H1 (cell line): Measurements from ENCODE around the gene GLRA2. TPM values are rescaled to one million over a fixed set of nuclear protein-coding genes. Genes with fewer than 3 reads are reported as not detected.

Experiments used
- CTCF ChIA-PET: fragments of 300-600 bp; sonication (Branson Sonifier 250); formaldehyde crosslinking; loops from one replicate; lab custom pipeline; 2021; ENCODE audit not compliant: partially characterized antibody; lab: Charles Lee
- POLR2A ChIA-PET: fragments of 300-600 bp; sonication (Branson Sonifier 250); formaldehyde crosslinking; loops from one replicate; lab custom pipeline; 2021; ENCODE audit warnings: inconsistent platforms; ENCODE audit not compliant: partially characterized antibody; lab: Charles Lee
- DNase-seq, 2 experiments: peaks; one replicate each; pipeline versions ENCODE4 v3.0.0 to v3.0.0-alpha.2; 2010 to 2022; ENCODE audit warnings: low spot score in 2 of 2, low read depth in 1 of 2, mixed read lengths in 1 of 2
- FAIRE-seq: peaks from 2 replicates; lab custom pipeline; 2011; peaks lifted over from hg19 to GRCh38; lab: Jason Lieb, UNC
- H2AFZ ChIP-seq: 2 replicates; pipeline ENCODE4 v1.8.1; 2012; ENCODE audit warnings: low read length, inconsistent platforms
- H2AK5ac ChIP-seq: 2 replicates; pipeline ENCODE4 v1.6.1; 2013; ENCODE audit warnings: low read depth, low read length
- H2BK120ac ChIP-seq: replicated peaks from 2 replicates; pipeline ENCODE3; 2013; ENCODE audit warnings: low read depth, low read length, inconsistent platforms
- H2BK12ac ChIP-seq: 2 replicates; pipeline ENCODE4 v1.6.1; 2013; ENCODE audit warnings: low read depth, low read length
- H2BK15ac ChIP-seq: 2 replicates; pipeline ENCODE4 v1.6.1; 2013; ENCODE audit warnings: low read length
- H2BK20ac ChIP-seq: 2 replicates; pipeline ENCODE4 v1.6.1; 2013; ENCODE audit warnings: low read length
- H2BK5ac ChIP-seq: 2 replicates; pipeline ENCODE4 v1.6.1; 2013; ENCODE audit warnings: low read depth, low read length
- H3K14ac ChIP-seq: 2 replicates; pipeline ENCODE4 v1.6.1; 2013; ENCODE audit warnings: inconsistent platforms; ENCODE audit not compliant: insufficient read length
- H3K18ac ChIP-seq: 2 replicates; pipeline ENCODE4 v1.6.1; 2013; ENCODE audit warnings: low read length; ENCODE audit errors: extremely low read depth
- H3K23ac ChIP-seq: 2 replicates; pipeline ENCODE4 v1.6.1; 2013; ENCODE audit warnings: inconsistent platforms; ENCODE audit not compliant: insufficient read length
- H3K23me2 ChIP-seq: 2 replicates; pipeline ENCODE4 v1.6.1; 2013; ENCODE audit warnings: low read depth, low read length
- H3K27ac ChIP-seq: 2 replicates; pipeline ENCODE4 v1.6.1; 2011; ENCODE audit warnings: low read depth, low read length, inconsistent platforms
- H3K27me3 ChIP-seq, 4 experiments: replicated peaks in 1 of 4; 1 replicate in 1 of 4; 2 replicates in 3 of 4; pipeline versions ENCODE4 v1.6.1 to v1.8.1; 2011 to 2013; ENCODE audit warnings: low read length in 3 of 4, mild to moderate bottlenecking in 3 of 4, inconsistent platforms in 2 of 4, mixed read lengths in 2 of 4, moderate library complexity in 1 of 4; ENCODE audit not compliant: control insufficient read depth in 3 of 4, insufficient read depth in 3 of 4; ENCODE audit errors: extremely low read depth in 1 of 4
- H3K36me3 ChIP-seq, 4 experiments: 2 replicates each; pipeline versions ENCODE4 v1.6.1 to v1.8.1; 2011 to 2013; ENCODE audit warnings: mild to moderate bottlenecking in 4 of 4, low read length in 3 of 4, moderate library complexity in 2 of 4, control low read depth in 1 of 4, inconsistent platforms in 1 of 4; ENCODE audit not compliant: insufficient read depth in 4 of 4, control insufficient read depth in 2 of 4
- H3K4ac ChIP-seq: replicated peaks from 2 replicates; pipeline ENCODE3; 2013; ENCODE audit warnings: low read length, low read depth, mixed read lengths, inconsistent platforms; ENCODE audit not compliant: insufficient read length
- H3K4me1 ChIP-seq, 4 experiments: replicated peaks in 1 of 4; 1 replicate in 1 of 4; 2 replicates in 3 of 4; pipeline versions ENCODE4 v1.6.1 to v1.8.1; 2011 to 2013; ENCODE audit warnings: low read length in 3 of 4, inconsistent platforms in 2 of 4, mixed read lengths in 1 of 4; ENCODE audit not compliant: insufficient read depth in 4 of 4, control insufficient read depth in 3 of 4
- H3K4me2 ChIP-seq, 2 experiments: 2 replicates each; pipeline versions ENCODE4 v1.6.1 to v1.8.1; 2011 to 2013; ENCODE audit warnings: low read depth in 2 of 2, low read length in 2 of 2, control low read depth in 1 of 2, inconsistent platforms in 1 of 2, mild to moderate bottlenecking in 1 of 2; ENCODE audit not compliant: insufficient read depth in 1 of 2
- H3K4me3 ChIP-seq, 4 experiments: fragments of 200-600, 300-600 bp in 1 of 4; sonication (generic), shearing (Covaris generic), sonication (Bioruptor Twin) in 1 of 4; 2 replicates each; pipeline versions ENCODE4 v1.5.1 to v1.8.1; 2011 to 2016; ENCODE audit warnings: low read length in 4 of 4, low read depth in 3 of 4, control low read depth in 2 of 4, inconsistent platforms in 2 of 4, mild to moderate bottlenecking in 2 of 4, mixed read lengths in 1 of 4, moderate library complexity in 1 of 4; ENCODE audit not compliant: insufficient read depth in 2 of 4; ENCODE audit errors: extremely low read depth in 1 of 4
- H3K56ac ChIP-seq: replicated peaks from 2 replicates; pipeline ENCODE3; 2013; ENCODE audit warnings: low read depth, mild to moderate bottlenecking, mixed read lengths, low read length, inconsistent platforms; ENCODE audit not compliant: insufficient read length
- H3K79me1 ChIP-seq: 2 replicates; pipeline ENCODE4 v1.6.1; 2013; ENCODE audit warnings: low read depth, low read length, control low read depth
- H3K79me2 ChIP-seq, 2 experiments: 2 replicates each; pipeline versions ENCODE4 v1.6.1 to v1.8.1; 2012 to 2013; ENCODE audit warnings: low read length in 2 of 2, mild to moderate bottlenecking in 2 of 2, inconsistent platforms in 1 of 2; ENCODE audit not compliant: insufficient read depth in 2 of 2, control insufficient read depth in 1 of 2
- H3K9ac ChIP-seq, 4 experiments: replicated peaks in 1 of 4; 1 replicate in 1 of 4; 2 replicates in 3 of 4; pipeline versions ENCODE4 v1.6.1 to v1.8.1; 2011 to 2013; ENCODE audit warnings: low read depth in 3 of 4, low read length in 3 of 4, control low read depth in 2 of 4, mild to moderate bottlenecking in 2 of 4, moderate library complexity in 2 of 4, inconsistent platforms in 1 of 4; ENCODE audit errors: extremely low read depth in 1 of 4
- H3K9me3 ChIP-seq, 2 experiments: 2 replicates each; pipeline versions ENCODE4 v1.6.1 to v1.8.1; 2012 to 2013; ENCODE audit warnings: mild to moderate bottlenecking in 2 of 2, moderate library complexity in 2 of 2, control low read depth in 1 of 2, inconsistent platforms in 1 of 2, low read depth in 1 of 2, low read length in 1 of 2, mixed read lengths in 1 of 2; ENCODE audit not compliant: insufficient read depth in 2 of 2
- H4K20me1 ChIP-seq, 2 experiments: replicated peaks in 1 of 2; 2 replicates each; pipeline versions ENCODE3 to v1.8.1; 2011 to 2013; ENCODE audit warnings: inconsistent platforms in 2 of 2, low read length in 2 of 2, mild to moderate bottlenecking in 1 of 2; ENCODE audit not compliant: insufficient read depth in 2 of 2, control insufficient read depth in 1 of 2
- H4K5ac ChIP-seq: 2 replicates; pipeline ENCODE4 v1.6.1; 2013; ENCODE audit warnings: low read length, low read depth, mixed read lengths, inconsistent platforms; ENCODE audit not compliant: insufficient read length
- H4K8ac ChIP-seq: 2 replicates; pipeline ENCODE4 v1.8.0; 2013; ENCODE audit warnings: mild to moderate bottlenecking, moderate library complexity, low read length, inconsistent platforms; ENCODE audit not compliant: insufficient read depth; ENCODE audit errors: extremely low read depth
- H4K91ac ChIP-seq: replicated peaks from 2 replicates; pipeline ENCODE3; 2013; ENCODE audit warnings: low read length, mixed read lengths, inconsistent platforms; ENCODE audit not compliant: insufficient read length
- BCL11A ChIP-seq, 2 experiments: IDR thresholded peaks; one replicate each; pipeline ENCODE4 v1.6.1; 2011; ENCODE audit warnings: low read depth in 2 of 2, low read length in 2 of 2, mild to moderate bottlenecking in 2 of 2
- CBX5 ChIP-seq: fragments of 300-800, 300-1000 bp; sonication (generic); IDR thresholded peaks from 2 replicates; pipeline ENCODE4 v1.7.1; 2016; ENCODE audit warnings: antibody characterized with exemption, low read length, low read depth
- SIRT6 ChIP-seq: IDR thresholded peaks from one replicate; pipeline ENCODE4 v1.7.1; 2012; ENCODE audit warnings: low read length, inconsistent platforms
- TEAD4 ChIP-seq: IDR thresholded peaks from 2 replicates; pipeline ENCODE4 v1.6.1; 2012; ENCODE audit warnings: low read depth, low read length, inconsistent platforms, mixed read lengths
- WGBS, 2 experiments: shearing (Covaris generic) in 1 of 2; methylation state at CpG; one replicate each; pipeline versions ENCODE4 v1.1.6 to v1.1.7; 2013 to 2015; ENCODE audit warnings: low lambda C conversion rate in 2 of 2, mixed read lengths in 2 of 2, inconsistent platforms in 1 of 2, low coverage in 1 of 2, missing lambda C conversion rate in 1 of 2; ENCODE audit not compliant: insufficient replicate concordance in 2 of 2, insufficient coverage in 1 of 2, insufficient read length in 1 of 2; ENCODE audit errors: extremely low coverage in 1 of 2, missing lambda C conversion rate in 1 of 2; 5-methylcytosine and 5-hydroxymethylcytosine counted together
- polyA plus RNA-seq, 7 experiments: library from polyadenylated mRNA; depleted of rRNA in 3 of 7; stranded (reverse) in 5 of 7; unstranded in 2 of 7; fragments of >200 nt in 5 of 7; fragments of 200-250 nt in 2 of 7; gene quantifications; 1 replicate in 5 of 7; 2 replicates in 1 of 7; 4 replicates in 1 of 7; pipeline versions ENCODE4 v1.2.1 to v1.2.3, GENCODE V29; 2011 to 2013; ENCODE audit warnings: missing spikeins in 2 of 7, mixed read lengths in 2 of 7
- total RNA-seq: library from RNA; stranded (reverse); fragmentation: NEBNext Ultra II Directional; extraction: Animal tissue kit (Norgen Biotek cat#: 25700); gene quantifications from 2 replicates; pipeline ENCODE4 v1.2.1, GENCODE V29; 2021

Gene GLRA2
- total and polyA plus RNA-seq, 2 of the 8 experiments (the other 6 are each of a cell fraction or from before 2014, with no cell fraction given), result not detected

- H3K79me2 ChIP-seq, result no peaks in the 10 kb centered on the region
- no peak overlapping the region for H3K4me2 ChIP-seq
- no peak overlapping the region for H3K18ac ChIP-seq
- no peak overlapping the region for H4K91ac ChIP-seq
- no peaks in the 10 kb centered on the region for H3K27me3 ChIP-seq
- no peaks in the 10 kb centered on the region for H4K20me1 ChIP-seq
- WGBS, 2 experiments, result no CpG with 5 or more reads among the region's 1 CpG
- POLR2A ChIA-PET, result no interaction called here
- no peak overlapping the region for H2BK15ac ChIP-seq
- H3K4ac ChIP-seq, result no peak overlapping the region
- no peak overlapping the region for H4K5ac ChIP-seq
- H3K36me3 ChIP-seq, result no peaks in the 10 kb centered on the region
- no peak overlapping the region for H2BK20ac ChIP-seq
- no peaks in the 10 kb centered on the region for H3K9me3 ChIP-seq
- no peak overlapping the region for H2AK5ac ChIP-seq
- no peak overlapping the region for H3K9ac ChIP-seq
- no peak for FAIRE-seq
- CTCF ChIA-PET, result interaction anchor here (0.6 kb wide), 1 partner anchor 126 kb away, joined by 3 read pairs; no protein-coding TSS in a partner anchor
- no peak overlapping the region for H3K14ac ChIP-seq
- H2AFZ ChIP-seq, result no peak overlapping the region
- H3K27ac ChIP-seq, result no peak overlapping the region
- no peak overlapping the region for H3K23ac ChIP-seq
- H3K4me3 ChIP-seq, result no peak overlapping the region
- no peak overlapping the region for H4K8ac ChIP-seq
- H2BK5ac ChIP-seq, result no peak overlapping the region
- no peak for DNase-seq
- H3K56ac ChIP-seq, result no peak overlapping the region
- no peaks in the 10 kb centered on the region for H3K23me2 ChIP-seq
- H3K4me1 ChIP-seq, result no peaks in the 10 kb centered on the region
- no peak overlapping the region for H2BK12ac ChIP-seq
- H2BK120ac ChIP-seq, result no peak overlapping the region
- H3K79me1 ChIP-seq, result no peaks in the 10 kb centered on the region
- TF ChIP-seq BCL11A (IDR thresholded peaks at IDR 0.05; ENCODE audit: low read depth in 2 of 2, low read length in 2 of 2) (no peak), SIRT6 (no peak), CBX5 (no peak), TEAD4 (no peak)
These were observed 23.7 kb upstream of the GLRA2 start for GRCh38 chrX:14505648-14506047.
